Nephron progenitor cell (in vitro differentiated cells): ENCODE data around the gene TMEM117.
"Not testable (repeated sequence)": the region's sequence is repeated elsewhere in the genome, so short reads cannot be mapped to it uniquely, and the experiment has no call there.

Experiments
- DNase-seq: peaks from one replicate; pipeline ENCODE4 v3.0.0; 2021
- H3K27ac Mint-ChIP-seq: 2 replicates; pipeline ENCODE4 v1.8.0; 2021; ENCODE audit warnings: mild to moderate bottlenecking, moderate library complexity, mixed read lengths
- H3K27me3 Mint-ChIP-seq: 2 replicates; pipeline ENCODE4 v1.8.0; 2021; ENCODE audit warnings: mild to moderate bottlenecking, low read depth, mixed read lengths; ENCODE audit not compliant: poor library complexity
- H3K36me3 Mint-ChIP-seq: 2 replicates; pipeline ENCODE4 v1.8.0; 2021; ENCODE audit warnings: low read depth, mixed read lengths
- H3K4me1 Mint-ChIP-seq: 2 replicates; pipeline ENCODE4 v1.8.0; 2021; ENCODE audit warnings: mixed read lengths
- H3K4me3 Mint-ChIP-seq: 2 replicates; pipeline ENCODE4 v1.8.0; 2021; ENCODE audit warnings: mild to moderate bottlenecking, moderate library complexity, mixed read lengths
- H3K9me3 Mint-ChIP-seq: 2 replicates; pipeline ENCODE4 v1.8.0; 2021; ENCODE audit warnings: mild to moderate bottlenecking, moderate library complexity, mixed read lengths
- CTCF ChIP-seq: fragments of 200-600 bp; sonication (generic); IDR thresholded peaks from 2 replicates; pipeline ENCODE4 v1.5.0; 2021; ENCODE audit warnings: antibody characterized with exemption

The TMEM117 gene

GRCh38 chr12:44159862-44160261 lies 324.0 kb downstream of the TMEM117 start:
- H3K4me3 Mint-ChIP-seq: no peak overlapping the region
- TF ChIP-seq CTCF: no peak
- H3K27me3 Mint-ChIP-seq: peaks cover 1% of the 10 kb centered on the region
- H3K27ac Mint-ChIP-seq: no peak overlapping the region
- peaks cover 7% of the 10 kb centered on the region for H3K4me1 Mint-ChIP-seq
- DNase-seq: no peak
- no peaks in the 10 kb centered on the region for H3K9me3 Mint-ChIP-seq
- H3K36me3 Mint-ChIP-seq: no peaks in the 10 kb centered on the region

DNA sequence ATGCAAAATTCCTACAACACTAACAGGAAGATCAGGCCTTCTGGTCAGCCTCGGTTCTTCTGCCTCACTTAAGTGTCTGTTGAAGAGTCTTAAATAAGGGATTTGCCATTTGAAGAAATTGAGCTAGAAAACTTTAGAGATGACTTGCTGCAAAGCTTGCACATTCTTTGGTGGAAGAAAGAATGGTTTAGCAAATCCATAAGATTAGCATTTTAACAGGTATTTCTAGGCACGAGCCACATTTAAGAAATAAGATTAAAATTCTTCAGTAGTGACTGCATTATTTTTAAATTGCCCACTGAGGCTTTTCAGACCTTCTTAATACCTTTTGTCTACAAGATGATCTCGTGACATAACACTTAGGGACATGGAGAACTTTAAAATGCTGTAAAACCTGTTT lies 327.1 kb downstream of the TMEM117 start:
- no peak for TF ChIP-seq CTCF
- no peak for DNase-seq
- Mint-ChIP-seq H3K4me3 (no peak overlapping the region), H3K9me3 (no peaks in the 10 kb centered on the region), H3K4me1 (peaks cover 7% of the 10 kb centered on the region), H3K27me3 (peaks cover 3% of the 10 kb centered on the region), H3K36me3 (no peaks in the 10 kb centered on the region), H3K27ac (no peak overlapping the region)

DNA sequence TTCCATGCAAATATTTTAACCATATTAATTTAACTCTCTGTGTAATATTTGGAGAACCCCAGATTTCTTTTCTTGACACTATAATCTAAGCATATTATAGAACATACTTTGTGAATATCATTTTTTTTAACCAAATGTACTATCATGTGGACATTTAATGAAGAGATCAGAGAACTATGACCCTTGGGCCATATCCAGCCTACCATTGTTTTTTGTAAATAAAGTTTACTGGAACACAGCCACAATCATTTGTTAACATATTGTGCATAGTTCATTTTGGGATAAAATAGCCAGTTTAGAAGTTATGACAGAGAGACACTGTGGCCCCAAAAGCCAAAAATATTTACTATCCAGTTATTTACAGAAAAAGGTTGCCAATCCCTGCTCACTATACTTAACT lies 338.2 kb downstream of the TMEM117 start:
- no peaks in the 10 kb centered on the region for H3K9me3 Mint-ChIP-seq
- TF ChIP-seq CTCF: no peak
- DNase-seq: no peak
- no peak overlapping the region for H3K4me3 Mint-ChIP-seq
- no peaks in the 10 kb centered on the region for H3K4me1 Mint-ChIP-seq
- no peaks in the 10 kb centered on the region for H3K36me3 Mint-ChIP-seq
- H3K27me3 Mint-ChIP-seq: no peaks in the 10 kb centered on the region
- H3K27ac Mint-ChIP-seq: no peak overlapping the region

DNA sequence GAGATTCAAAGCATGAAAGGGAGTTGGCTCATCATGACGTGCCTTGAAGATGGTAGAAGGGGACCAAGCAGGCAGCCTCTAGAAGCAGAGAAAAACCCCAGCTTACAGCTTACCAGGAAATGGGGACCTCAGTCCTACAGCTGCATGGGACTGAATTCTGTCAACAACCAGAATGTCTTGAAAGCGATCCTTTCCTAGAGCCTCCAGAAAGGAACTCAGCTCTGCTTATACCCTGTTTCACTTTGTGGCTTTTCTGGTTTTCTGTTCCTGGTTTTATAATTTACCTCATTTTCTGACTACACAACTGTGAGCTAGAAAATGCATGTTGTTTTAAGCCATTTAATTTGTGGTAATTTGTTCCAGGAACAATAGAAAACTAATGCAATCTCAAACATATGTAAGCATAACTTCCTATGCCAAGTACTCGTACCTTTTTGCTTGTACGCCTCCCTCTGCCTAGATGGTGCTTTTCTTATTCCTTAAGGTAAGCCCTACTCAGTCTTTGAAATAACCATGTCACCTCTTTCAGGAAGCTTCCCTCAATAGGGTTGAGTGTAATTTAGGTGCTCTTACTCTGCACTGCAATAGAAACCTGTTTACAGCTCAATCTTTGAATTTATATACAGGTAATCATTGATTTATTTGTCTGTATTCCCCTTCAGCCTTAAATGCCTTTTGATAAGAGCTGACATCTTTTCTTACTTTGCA lies 348.8 kb downstream of the TMEM117 start:
- Mint-ChIP-seq H3K36me3 (no peaks in the 10 kb centered on the region), H3K4me3 (no peak overlapping the region), H3K4me1 (no peaks in the 10 kb centered on the region), H3K27ac (no peak overlapping the region), H3K27me3 (no peaks in the 10 kb centered on the region), H3K9me3 (peaks cover 6% of the 10 kb centered on the region)
- TF ChIP-seq CTCF: no peak
- no peak for DNase-seq

- H3K9me3 Mint-ChIP-seq: no peaks in the 10 kb centered on the region
- no peak for DNase-seq
- H3K27ac Mint-ChIP-seq: peak overlapping the region; percentile 44
- H3K27me3 Mint-ChIP-seq: no peaks in the 10 kb centered on the region
- H3K36me3 Mint-ChIP-seq: no peaks in the 10 kb centered on the region
- H3K4me3 Mint-ChIP-seq: no peak overlapping the region
- no peak for TF ChIP-seq CTCF
- H3K4me1 Mint-ChIP-seq: no peaks in the 10 kb centered on the region
Measured at GRCh38 chr12:44193281-44193680, 357.4 kb downstream of the TMEM117 start.

GRCh38 chr12:44195719-44196118 lies 359.8 kb downstream of the TMEM117 start:
- H3K4me1 Mint-ChIP-seq, H3K27ac Mint-ChIP-seq, H3K36me3 Mint-ChIP-seq, H3K4me3 Mint-ChIP-seq, H3K27me3 Mint-ChIP-seq, DNase-seq, H3K9me3 Mint-ChIP-seq: not testable (repeated sequence)
